ENCODE data around the gene PTPRM. TPM values are rescaled to one million over a fixed set of nuclear protein-coding genes. Genes with fewer than 3 reads are reported as not detected.
A peak's percentile ranks its signal among the peaks of the same experiment; 100 is the strongest.

The PTPRM gene
- total RNA-seq, 1 donor from 2014 or later, result 13.9 TPM

DNA sequence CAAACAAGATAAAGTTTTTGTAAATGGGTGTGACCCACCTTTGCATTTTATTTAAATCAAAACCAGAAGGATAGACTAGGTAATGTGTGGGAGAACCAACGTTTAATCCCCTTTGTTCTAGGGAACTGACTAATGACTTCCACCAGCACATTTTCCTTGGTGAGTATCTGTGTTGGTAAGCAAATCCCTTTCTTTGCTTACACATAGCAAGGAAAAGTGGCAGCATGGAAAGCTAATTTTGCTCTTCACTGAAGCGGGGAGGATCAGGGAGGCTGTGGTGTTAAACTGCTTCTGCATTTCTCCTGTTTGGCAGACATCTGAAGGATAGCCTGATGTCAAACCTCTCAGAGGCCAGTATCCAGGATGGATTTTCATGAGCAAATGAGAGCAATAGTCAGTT, 331.1 kb downstream of the PTPRM start:
- H4K20me1 ChIP-seq (ENCODE audit: low read depth), result no peaks in the 10 kb centered on the region
- peaks cover 22% of the 10 kb centered on the region for H3F3A ChIP-seq (ENCODE audit: low read depth)
- no peak overlapping the region for H3K27ac Mint-ChIP-seq
- peaks cover 40% of the 10 kb centered on the region for H3K4me1 ChIP-seq
- H3K4me2 ChIP-seq, result peak overlapping the region; percentile 47
- peak; percentile 51 for DNase-seq (ENCODE audit: low spot score)
- no peak overlapping the region for H3K4me3 Mint-ChIP-seq
- peak overlapping the region; percentile 56 for H3K27ac ChIP-seq
- no peaks in the 10 kb centered on the region for H3K9me3 Mint-ChIP-seq
- peaks cover 2% of the 10 kb centered on the region for H3K36me3 Mint-ChIP-seq
- H3K79me2 ChIP-seq (ENCODE audit: low read depth), result no peaks in the 10 kb centered on the region
- no peaks in the 10 kb centered on the region for H3K27me3 ChIP-seq
- H3K9me3 ChIP-seq (ENCODE audit: low read depth), result no peaks in the 10 kb centered on the region
- no peaks in the 10 kb centered on the region for H3K36me3 ChIP-seq
- no peak overlapping the region for H3K4me3 ChIP-seq
- TF ChIP-seq EZH2phosphoT487 (IDR thresholded peaks at IDR 0.05) (no peak), EZH2 (IDR thresholded peaks at IDR 0.05) (no peak)
- TF ChIP-seq, protein P1, sequence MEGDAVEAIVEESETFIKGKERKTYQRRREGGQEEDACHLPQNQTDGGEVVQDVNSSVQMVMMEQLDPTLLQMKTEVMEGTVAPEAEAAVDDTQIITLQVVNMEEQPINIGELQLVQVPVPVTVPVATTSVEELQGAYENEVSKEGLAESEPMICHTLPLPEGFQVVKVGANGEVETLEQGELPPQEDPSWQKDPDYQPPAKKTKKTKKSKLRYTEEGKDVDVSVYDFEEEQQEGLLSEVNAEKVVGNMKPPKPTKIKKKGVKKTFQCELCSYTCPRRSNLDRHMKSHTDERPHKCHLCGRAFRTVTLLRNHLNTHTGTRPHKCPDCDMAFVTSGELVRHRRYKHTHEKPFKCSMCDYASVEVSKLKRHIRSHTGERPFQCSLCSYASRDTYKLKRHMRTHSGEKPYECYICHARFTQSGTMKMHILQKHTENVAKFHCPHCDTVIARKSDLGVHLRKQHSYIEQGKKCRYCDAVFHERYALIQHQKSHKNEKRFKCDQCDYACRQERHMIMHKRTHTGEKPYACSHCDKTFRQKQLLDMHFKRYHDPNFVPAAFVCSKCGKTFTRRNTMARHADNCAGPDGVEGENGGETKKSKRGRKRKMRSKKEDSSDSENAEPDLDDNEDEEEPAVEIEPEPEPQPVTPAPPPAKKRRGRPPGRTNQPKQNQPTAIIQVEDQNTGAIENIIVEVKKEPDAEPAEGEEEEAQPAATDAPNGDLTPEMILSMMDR (IDR thresholded peaks at IDR 0.05), result no peak
- H3K27me3 Mint-ChIP-seq (ENCODE audit: insufficient read depth, low read depth), result no peaks in the 10 kb centered on the region
- H3K4me1 Mint-ChIP-seq, result peaks cover 27% of the 10 kb centered on the region
- H3K9ac ChIP-seq, result no peak overlapping the region
- H2AFZ ChIP-seq (replicated peaks), result no peak overlapping the region

DNA sequence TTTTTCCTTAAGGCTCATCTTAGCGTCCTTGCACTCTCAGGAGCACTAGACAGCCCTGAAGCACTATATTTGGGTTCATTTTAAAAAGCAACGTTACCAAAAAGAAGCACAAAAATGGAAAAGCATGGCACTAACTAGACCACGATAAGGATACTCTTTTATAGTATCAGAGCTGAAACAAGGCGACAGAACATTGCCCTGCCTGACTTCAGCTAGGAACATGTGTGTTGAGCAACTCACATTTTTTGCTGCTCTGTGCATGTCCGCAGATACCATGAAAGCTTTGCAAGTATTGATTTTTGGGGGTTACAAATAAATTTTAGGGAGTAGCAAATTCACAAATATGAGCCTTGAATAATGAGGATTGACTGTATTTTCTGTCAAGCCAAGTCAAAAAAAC, 332.0 kb downstream of the PTPRM start:
- peaks cover 2% of the 10 kb centered on the region for H3K36me3 Mint-ChIP-seq
- H3K36me3 ChIP-seq, result no peaks in the 10 kb centered on the region
- no peaks in the 10 kb centered on the region for H3K27me3 ChIP-seq
- no peaks in the 10 kb centered on the region for H4K20me1 ChIP-seq (ENCODE audit: low read depth)
- no peak overlapping the region for H3K27ac ChIP-seq
- no peak for DNase-seq (ENCODE audit: low spot score)
- H3K27ac Mint-ChIP-seq, result no peak overlapping the region
- peak overlapping the region; percentile 47 for H3K4me2 ChIP-seq
- TF ChIP-seq, protein P1 (IDR thresholded peaks at IDR 0.05), result no peak
- TF ChIP-seq EZH2phosphoT487 (IDR thresholded peaks at IDR 0.05) (no peak), EZH2 (IDR thresholded peaks at IDR 0.05) (no peak)
- H3K4me1 ChIP-seq, result peaks cover 40% of the 10 kb centered on the region
- H3K4me3 ChIP-seq, result no peak overlapping the region
- H3K9ac ChIP-seq, result no peak overlapping the region
- H3K9me3 ChIP-seq (ENCODE audit: low read depth), result no peaks in the 10 kb centered on the region
- H2AFZ ChIP-seq (replicated peaks), result no peak overlapping the region
- H3K4me1 Mint-ChIP-seq, result peaks cover 27% of the 10 kb centered on the region
- H3K9me3 Mint-ChIP-seq, result no peaks in the 10 kb centered on the region
- H3F3A ChIP-seq (ENCODE audit: low read depth), result peaks cover 22% of the 10 kb centered on the region
- H3K79me2 ChIP-seq (ENCODE audit: low read depth), result no peaks in the 10 kb centered on the region
- no peak overlapping the region for H3K4me3 Mint-ChIP-seq
- H3K27me3 Mint-ChIP-seq (ENCODE audit: insufficient read depth, low read depth), result no peaks in the 10 kb centered on the region

DNA sequence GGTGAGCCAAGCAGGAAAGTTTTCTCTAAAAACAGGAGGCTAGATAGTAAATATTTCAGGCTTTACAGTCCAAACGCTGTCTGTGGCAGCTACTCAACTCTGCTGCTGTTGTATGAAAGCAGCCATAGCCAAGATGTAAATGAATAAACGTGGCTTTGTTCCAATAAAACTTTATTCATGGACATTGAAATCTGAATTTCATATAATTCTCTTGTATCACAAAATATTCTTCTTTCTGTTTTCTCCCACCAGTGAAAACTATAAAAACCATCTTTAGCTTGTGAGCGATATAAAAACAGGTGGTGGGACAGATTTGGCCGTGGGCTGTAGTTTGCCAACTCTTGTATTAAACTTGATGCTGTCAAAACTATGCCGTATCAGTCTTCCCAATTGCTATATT, 333.0 kb downstream of the PTPRM start:
- Histone ChIP-seq H2AFZ (replicated peaks) (no peak overlapping the region), H3F3A (ENCODE audit: low read depth) (peaks cover 22% of the 10 kb centered on the region), H3K4me3 (no peak overlapping the region), H3K27ac (no peak overlapping the region), H3K27me3 (no peaks in the 10 kb centered on the region), H3K36me3 (no peaks in the 10 kb centered on the region), H3K79me2 (ENCODE audit: low read depth) (no peaks in the 10 kb centered on the region), H3K4me1 (peaks cover 38% of the 10 kb centered on the region), H3K9ac (no peak overlapping the region), H3K4me2 (no peak overlapping the region), H4K20me1 (ENCODE audit: low read depth) (no peaks in the 10 kb centered on the region), H3K9me3 (ENCODE audit: low read depth) (no peaks in the 10 kb centered on the region)
- H3K27ac Mint-ChIP-seq, result no peak overlapping the region
- H3K9me3 Mint-ChIP-seq, result no peaks in the 10 kb centered on the region
- H3K4me3 Mint-ChIP-seq, result no peak overlapping the region
- DNase-seq (ENCODE audit: low spot score), result no peak
- H3K36me3 Mint-ChIP-seq, result peaks cover 2% of the 10 kb centered on the region
- peaks cover 27% of the 10 kb centered on the region for H3K4me1 Mint-ChIP-seq
- H3K27me3 Mint-ChIP-seq (ENCODE audit: insufficient read depth, low read depth), result no peaks in the 10 kb centered on the region
- TF ChIP-seq, protein P1 (IDR thresholded peaks at IDR 0.05), result no peak
- no peak for TF ChIP-seq EZH2 (IDR thresholded peaks at IDR 0.05)
- TF ChIP-seq EZH2phosphoT487 (IDR thresholded peaks at IDR 0.05), result no peak

Measured in neural progenitor cell (in vitro differentiated cells).